H1 (cell line): ENCODE data around the gene GNB1L.

Experiments used
- CBX5 ChIP-seq: fragments of 300-800, 300-1000 bp; sonication (generic); IDR thresholded peaks from 2 replicates; pipeline ENCODE4 v1.7.1; 2016; ENCODE audit warnings: antibody characterized with exemption, low read length, low read depth
- CBX8 ChIP-seq: fragments of 300-800, 300-1000 bp; sonication (generic); IDR thresholded peaks from 2 replicates; pipeline ENCODE4 v1.7.1; 2016; ENCODE audit warnings: low read depth, low read length, borderline replicate concordance
- CHD2 ChIP-seq: IDR thresholded peaks from 2 replicates; pipeline ENCODE4 v1.6.1; 2012; ENCODE audit warnings: low read length, improper control_type of control experiment
- CTCF ChIP-seq, 3 experiments: IDR thresholded peaks; 1 replicate in 2 of 3; 2 replicates in 1 of 3; pipeline versions ENCODE4 v1.5.1 to v1.6.1; 2011; ENCODE audit warnings: low read length in 3 of 3, mild to moderate bottlenecking in 3 of 3, inconsistent platforms in 2 of 3, low read depth in 1 of 3, moderate library complexity in 1 of 3; ENCODE audit not compliant: insufficient read depth in 1 of 3; ENCODE audit errors: control extremely low read depth in 1 of 3
- EZH2 ChIP-seq: fragments of 200-600 bp; sonication (generic); IDR thresholded peaks from 2 replicates; pipeline ENCODE4 v1.7.1; 2012; ENCODE audit warnings: low read depth, mild to moderate bottlenecking, moderate library complexity, low read length, inconsistent platforms; ENCODE audit not compliant: severe bottlenecking
- HDAC2 ChIP-seq, 2 experiments: fragments of 300-600 bp in 1 of 2; sonication (generic) in 1 of 2; IDR thresholded peaks; 2 replicates each; pipeline ENCODE4 v1.6.1; 2011 to 2012; ENCODE audit warnings: low read depth in 2 of 2, low read length in 2 of 2, mild to moderate bottlenecking in 2 of 2, moderate library complexity in 2 of 2, borderline replicate concordance in 1 of 2, inconsistent platforms in 1 of 2
- JUND ChIP-seq: IDR thresholded peaks from 2 replicates; pipeline ENCODE4 v1.6.1; 2011; ENCODE audit warnings: mild to moderate bottlenecking, improper control_type of control experiment, low read length
- MAFK ChIP-seq: IDR thresholded peaks from 2 replicates; pipeline ENCODE4 v1.6.1; 2012; ENCODE audit warnings: low read depth, mild to moderate bottlenecking, improper control_type of control experiment, low read length
- MAX ChIP-seq: IDR thresholded peaks from 2 replicates; pipeline ENCODE4 v1.6.1; 2012; ENCODE audit warnings: inconsistent platforms
- NRF1 ChIP-seq: IDR thresholded peaks from 2 replicates; pipeline ENCODE4 v1.6.1; 2011; ENCODE audit warnings: mild to moderate bottlenecking, low read depth, low read length, improper control_type of control experiment
- POLR2A ChIP-seq, 2 experiments: IDR thresholded peaks; 1 replicate in 1 of 2; 2 replicates in 1 of 2; pipeline ENCODE4 v1.6.1; 2011; ENCODE audit warnings: low read depth in 2 of 2, low read length in 2 of 2, mild to moderate bottlenecking in 2 of 2; ENCODE audit errors: control extremely low read depth in 1 of 2
- POLR2AphosphoS5 ChIP-seq: IDR thresholded peaks from 2 replicates; pipeline ENCODE4 v1.6.1; 2011; ENCODE audit warnings: low read depth, low read length
- RFX5 ChIP-seq: IDR thresholded peaks from 2 replicates; pipeline ENCODE4 v1.6.1; 2011; ENCODE audit warnings: low read depth, low read length, improper control_type of control experiment, borderline replicate concordance

- TF ChIP-seq CHD2: no peak
- TF ChIP-seq MAFK: no peak
- no peak for TF ChIP-seq CTCF (IDR thresholded peaks at IDR 0.05; ENCODE audit: control extremely low read depth in 1 of 3, insufficient read depth in 1 of 3, low read depth in 1 of 3, low read length in 3 of 3)
- TF ChIP-seq CBX8: no peak
- no peak for TF ChIP-seq POLR2A (IDR thresholded peaks at IDR 0.05; ENCODE audit: control extremely low read depth in 1 of 2, low read depth in 2 of 2, low read length in 2 of 2)
- TF ChIP-seq POLR2AphosphoS5: no peak
- TF ChIP-seq CBX5: no peak
- no peak for TF ChIP-seq JUND
- TF ChIP-seq NRF1: no peak
- no peak for TF ChIP-seq MAX
- TF ChIP-seq RFX5: no peak
- TF ChIP-seq HDAC2 (IDR thresholded peaks at IDR 0.05; ENCODE audit: borderline replicate concordance in 1 of 2, low read depth in 2 of 2, low read length in 2 of 2): no peak
- no peak for TF ChIP-seq EZH2
Measured at GRCh38 chr22:19887256-19887985, 32.7 kb upstream of the GNB1L start.
